ENCODE measurements around the gene CYP26B1. TPM values are rescaled to one million over a fixed set of nuclear protein-coding genes. Genes with fewer than 3 reads are reported as not detected.

The CYP26B1 gene
- total RNA-seq, 6 experiments from 2014 or later: 0.81 to 4.0 (median 1.8) TPM

DNA sequence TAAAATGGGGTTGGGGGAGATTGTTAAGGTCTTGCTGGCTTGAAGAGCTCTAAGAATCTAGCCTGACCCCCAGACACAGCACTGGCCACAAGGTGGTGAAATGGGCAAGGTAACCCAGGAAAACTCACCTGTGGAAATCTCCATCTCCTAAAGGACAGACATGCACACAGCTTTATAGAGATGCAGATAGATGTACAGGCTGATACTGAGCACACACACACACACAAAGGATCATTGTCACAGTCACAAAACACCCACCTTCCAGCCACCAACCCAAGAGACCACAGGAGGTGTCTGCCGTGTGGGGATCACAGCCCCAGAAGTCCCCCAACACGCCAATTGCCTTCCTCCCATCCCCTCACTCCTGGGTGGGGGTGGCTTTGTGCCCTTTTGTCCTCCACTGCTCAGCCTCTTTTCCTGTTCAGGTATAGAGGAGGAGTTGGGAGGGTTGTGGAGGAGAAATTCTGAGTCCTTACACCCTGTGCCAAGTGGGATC is 3.2 kb upstream of the CYP26B1 start:
- Histone ChIP-seq H3K27ac (no peak overlapping the region), H3K4me1 (peaks cover 0 to 28% (median 2%) of the 10 kb centered on the region in 4 donors), H3K27me3 (peaks cover 0 to 23% of the 10 kb centered on the region in 2 donors), H3K4me3 (no peak overlapping the region), H3K36me3 (no peaks in the 10 kb centered on the region), H3K9me3 (no peaks in the 10 kb centered on the region)
- DNase-seq (no peak), ATAC-seq (no peak)
- TF ChIP-seq CTCF (IDR thresholded peaks at IDR 0.05): no peak
- TF ChIP-seq POLR2A (IDR thresholded peaks at IDR 0.05): no peak
- intact Hi-C loops (cut with DNase I): loop anchor here in 1 of 2 donors (5.0 to 10.0 kb wide), 3 partner anchors 229 to 606 kb away; no protein-coding TSS in a partner anchor
- WGBS (ENCODE audit: insufficient coverage, low coverage, low lambda C conversion rate, missing lambda C conversion rate): 50% methylated on average over 2 of the region's 2 CpGs

DNA sequence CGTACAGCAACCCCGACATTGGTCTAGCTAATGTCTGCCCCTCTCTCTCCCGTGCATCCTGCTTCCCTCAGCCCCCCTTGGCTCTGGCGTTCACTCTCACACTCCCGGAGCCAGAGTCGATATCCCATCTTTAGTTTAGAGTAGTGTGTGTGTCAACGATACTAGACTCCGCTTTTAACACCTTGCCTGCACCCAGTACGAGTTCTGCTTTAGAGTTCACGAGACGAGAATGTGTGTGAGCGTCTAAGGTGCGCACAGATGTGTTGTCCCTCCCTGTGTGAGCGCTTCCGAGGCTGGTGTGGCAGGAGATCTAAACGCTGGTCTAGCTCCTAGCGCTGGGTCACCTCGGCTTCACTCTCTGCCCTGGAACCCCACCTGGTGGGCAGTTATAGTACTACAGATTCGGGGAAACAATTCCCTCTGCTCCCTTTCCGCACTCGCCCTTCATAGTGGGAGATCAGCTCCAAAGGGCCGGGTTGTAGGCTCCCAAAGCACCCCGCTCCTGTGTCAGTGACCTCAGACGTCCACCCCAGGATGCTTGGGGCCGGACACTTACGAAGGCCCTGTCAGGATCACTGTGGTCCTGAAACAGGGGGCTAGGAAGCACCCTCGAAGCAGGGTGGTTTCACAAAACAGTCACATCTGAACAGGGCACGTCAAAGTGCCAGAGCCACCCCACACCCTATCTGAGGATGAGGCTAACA is 2.6 kb upstream of the CYP26B1 start:
- peak; percentile 91 to 93 (median 92) for ATAC-seq
- Histone ChIP-seq H3K4me3 (peak overlapping the region in 2 of 3 donors; percentile 13 to 20), H3K27ac (no peak overlapping the region), H3K4me1 (peaks cover 0 to 31% (median 3%) of the 10 kb centered on the region in 4 donors), H3K9me3 (no peaks in the 10 kb centered on the region), H3K36me3 (no peaks in the 10 kb centered on the region), H3K27me3 (peaks cover 0 to 29% of the 10 kb centered on the region in 2 donors)
- intact Hi-C loops (cut with DNase I): loop anchor here in 1 of 2 donors (5.0 to 10.0 kb wide), 3 partner anchors 228 to 606 kb away; no protein-coding TSS in a partner anchor
- 5% methylated on average over 19 of the region's 28 CpGs for WGBS (ENCODE audit: insufficient coverage, low coverage, low lambda C conversion rate, missing lambda C conversion rate)
- TF ChIP-seq POLR2A (IDR thresholded peaks at IDR 0.05) (no peak), CTCF (IDR thresholded peaks at IDR 0.05) (peak; percentile 74 to 91 (median 78))
- DNase-seq: peak; percentile 69 to 81 (median 69)

DNA sequence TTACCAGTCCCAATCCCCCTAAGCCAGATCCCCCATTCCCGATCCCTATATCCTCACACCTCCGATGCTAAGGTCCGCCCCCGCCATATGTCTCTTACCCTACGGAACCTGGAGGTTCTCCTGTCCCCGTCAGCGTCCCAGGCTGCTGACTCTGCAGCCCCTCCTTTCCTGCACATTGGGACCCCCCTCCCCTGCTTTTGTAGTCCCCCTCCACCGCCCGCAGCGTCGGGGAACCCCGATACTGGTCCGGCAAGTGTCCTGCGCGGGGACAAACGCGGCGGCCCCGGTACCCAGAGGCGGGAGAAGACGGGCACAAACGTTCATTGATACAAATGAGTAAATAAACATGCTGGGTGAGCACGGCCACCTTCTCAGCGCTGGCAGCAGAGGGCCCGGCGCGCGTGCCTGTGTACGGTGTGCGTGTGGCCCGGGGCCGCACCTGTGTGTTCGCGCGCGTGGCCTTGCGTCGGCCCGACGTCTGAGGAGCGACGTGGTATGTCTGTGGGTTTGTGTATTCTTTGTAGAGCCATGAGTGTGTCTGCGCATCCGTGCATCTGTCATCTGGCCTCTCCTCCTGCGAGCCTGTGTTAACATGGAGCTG is 2.0 kb upstream of the CYP26B1 start:
- Histone ChIP-seq H3K4me3 (peak overlapping the region; percentile 11 to 20 (median 13)), H3K27me3 (peaks cover 0 to 35% of the 10 kb centered on the region in 2 donors), H3K27ac (no peak overlapping the region), H3K9me3 (no peaks in the 10 kb centered on the region), H3K4me1 (peaks cover 0 to 37% (median 6%) of the 10 kb centered on the region in 4 donors), H3K36me3 (no peaks in the 10 kb centered on the region)
- peak in 2 of 3 donors; percentile 48 to 55 for DNase-seq
- 1% methylated on average over 15 of the region's 45 CpGs for WGBS (ENCODE audit: insufficient coverage, low coverage, low lambda C conversion rate, missing lambda C conversion rate)
- TF ChIP-seq CTCF (IDR thresholded peaks at IDR 0.05): no peak
- TF ChIP-seq POLR2A (IDR thresholded peaks at IDR 0.05): no peak
- peak; percentile 23 to 45 (median 38) for ATAC-seq
- intact Hi-C loops (cut with DNase I): loop anchor here (5.0 to 10.0 kb wide), 5 partner anchors 222 to 605 kb away; no protein-coding TSS in a partner anchor

DNA sequence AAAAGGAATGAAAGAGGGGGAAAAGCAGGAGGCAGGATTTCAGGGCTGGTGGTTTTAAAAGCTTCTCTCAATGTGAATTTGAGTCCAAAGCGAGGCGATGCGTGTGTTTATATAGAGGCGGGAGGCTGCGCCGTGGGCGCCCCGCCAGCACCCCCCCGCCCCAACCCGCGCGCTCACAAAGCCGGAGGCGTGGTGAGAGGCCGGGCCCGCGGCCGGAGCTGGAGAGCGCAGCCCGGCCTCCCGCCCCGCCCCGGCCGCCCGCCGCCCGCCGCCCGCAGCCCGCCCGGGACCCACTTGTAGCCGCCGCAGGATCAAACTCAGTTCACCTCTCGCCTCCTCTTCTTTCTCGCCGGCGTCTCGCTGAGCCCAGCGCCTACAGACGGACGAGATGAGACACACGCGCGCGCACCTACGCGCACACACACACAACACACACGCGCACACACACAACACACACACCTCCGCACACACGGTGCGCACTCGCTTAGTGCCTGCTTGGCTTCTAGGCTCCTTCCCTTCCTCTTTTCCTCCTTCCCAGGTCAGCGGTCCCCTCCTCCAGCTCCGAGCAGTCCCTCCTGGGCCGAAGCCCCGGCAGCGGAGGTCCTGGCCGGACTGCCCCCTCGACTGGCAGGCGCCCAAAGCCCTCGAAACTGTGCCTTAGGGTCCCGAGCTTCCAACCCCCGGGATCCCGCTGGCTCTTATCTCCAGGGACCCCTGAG is 1.3 kb upstream of the CYP26B1 start:
- Histone ChIP-seq H3K27me3 (peaks cover 0 to 41% of the 10 kb centered on the region in 2 donors), H3K36me3 (no peaks in the 10 kb centered on the region), H3K4me1 (peaks cover 0 to 44% (median 8%) of the 10 kb centered on the region in 4 donors), H3K9me3 (no peaks in the 10 kb centered on the region), H3K4me3 (peak overlapping the region; percentile 33 to 42 (median 36)), H3K27ac (no peak overlapping the region)
- TF ChIP-seq POLR2A (IDR thresholded peaks at IDR 0.05): no peak
- no peak for TF ChIP-seq CTCF (IDR thresholded peaks at IDR 0.05)
- ATAC-seq (peak; percentile 28 to 43 (median 38)), DNase-seq (peak in 2 of 3 donors; percentile 52 to 60)
- WGBS (ENCODE audit: insufficient coverage, low coverage, low lambda C conversion rate, missing lambda C conversion rate): 1% methylated on average over 12 of the region's 65 CpGs
- intact Hi-C loops (cut with DNase I): loop anchor here in 1 of 2 donors (5.0 to 10.0 kb wide), 2 partner anchors 222 to 334 kb away; no protein-coding TSS in a partner anchor
